ENCODE data around the gene C19orf44.
"Not testable (repeated sequence)": the region's sequence is repeated elsewhere in the genome, so short reads cannot be mapped to it uniquely, and the experiment has no call there.

C19orf44 gene

GRCh38 chr19:16467581-16467980 is 28.6 kb upstream of the C19orf44 start:
- DNase-seq (ENCODE audit: low read depth, low spot score) = no peak

GRCh38 chr19:16470541-16470910 is 25.7 kb upstream of the C19orf44 start:
- DNase-seq (ENCODE audit: low read depth, low spot score) = no peak

- no peak for DNase-seq (ENCODE audit: low read depth, low spot score)
Measured at GRCh38 chr19:16470911-16471811, 25.0 kb upstream of the C19orf44 start.

GRCh38 chr19:16472559-16472899 is 23.7 kb upstream of the C19orf44 start:
- DNase-seq (ENCODE audit: low read depth, low spot score) = not testable (repeated sequence)

GRCh38 chr19:16472992-16473391 is 23.2 kb upstream of the C19orf44 start:
- no peak for DNase-seq (ENCODE audit: low read depth, low spot score)

- DNase-seq (ENCODE audit: low read depth, low spot score) = no peak
Measured at GRCh38 chr19:16473875-16474392, 22.3 kb upstream of the C19orf44 start.

GRCh38 chr19:16476401-16476800 is 19.8 kb upstream of the C19orf44 start:
- DNase-seq (ENCODE audit: low read depth, low spot score) = no peak

GRCh38 chr19:16477311-16477710 is 18.9 kb upstream of the C19orf44 start:
- DNase-seq (ENCODE audit: low read depth, low spot score) = no peak

- DNase-seq (ENCODE audit: low read depth, low spot score) = no peak
Measured at GRCh38 chr19:16482745-16483144, 13.4 kb upstream of the C19orf44 start.

- DNase-seq (ENCODE audit: low read depth, low spot score) = not testable (repeated sequence)
Measured at GRCh38 chr19:16486476-16486875, 9.7 kb upstream of the C19orf44 start.

- no peak for DNase-seq (ENCODE audit: low read depth, low spot score)
Measured at GRCh38 chr19:16496613-16496983, 404 bp downstream of the C19orf44 start.

GRCh38 chr19:16497042-16497441 is 848 bp downstream of the C19orf44 start:
- no peak for DNase-seq (ENCODE audit: low read depth, low spot score)

- no peak for DNase-seq (ENCODE audit: low read depth, low spot score)
Measured at GRCh38 chr19:16497837-16498236, 1.6 kb downstream of the C19orf44 start.

GRCh38 chr19:16504271-16504670 is 8.1 kb downstream of the C19orf44 start:
- no peak for DNase-seq (ENCODE audit: low read depth, low spot score)

GRCh38 chr19:16506161-16506560 is 10.0 kb downstream of the C19orf44 start:
- not testable (repeated sequence) for DNase-seq (ENCODE audit: low read depth, low spot score)

GRCh38 chr19:16506961-16507360 is 10.8 kb downstream of the C19orf44 start:
- no peak for DNase-seq (ENCODE audit: low read depth, low spot score)

- DNase-seq (ENCODE audit: low read depth, low spot score) = no peak
Measured at GRCh38 chr19:16508546-16508945, 12.4 kb downstream of the C19orf44 start.

- no peak for DNase-seq (ENCODE audit: low read depth, low spot score)
Measured at GRCh38 chr19:16509141-16510061, 13.2 kb downstream of the C19orf44 start.

GRCh38 chr19:16512611-16513010 is 16.4 kb downstream of the C19orf44 start:
- not testable (repeated sequence) for DNase-seq (ENCODE audit: low read depth, low spot score)

GRCh38 chr19:16514383-16515019 is 18.3 kb downstream of the C19orf44 start:
- no peak for DNase-seq (ENCODE audit: low read depth, low spot score)

GRCh38 chr19:16516381-16516780 is 20.2 kb downstream of the C19orf44 start:
- DNase-seq (ENCODE audit: low read depth, low spot score) = no peak
